HG03342 (cell line): Measurements from ENCODE around the gene HNF4A.

Source experiments
- ATAC-seq: cut with Tn5 transposase; IDR thresholded peaks from one replicate; pipeline ENCODE4 v1.9.1; 2021; ENCODE audit warnings: mild to moderate bottlenecking, moderate library complexity; ENCODE audit not compliant: unreplicated experiment

The HNF4A gene

DNA sequence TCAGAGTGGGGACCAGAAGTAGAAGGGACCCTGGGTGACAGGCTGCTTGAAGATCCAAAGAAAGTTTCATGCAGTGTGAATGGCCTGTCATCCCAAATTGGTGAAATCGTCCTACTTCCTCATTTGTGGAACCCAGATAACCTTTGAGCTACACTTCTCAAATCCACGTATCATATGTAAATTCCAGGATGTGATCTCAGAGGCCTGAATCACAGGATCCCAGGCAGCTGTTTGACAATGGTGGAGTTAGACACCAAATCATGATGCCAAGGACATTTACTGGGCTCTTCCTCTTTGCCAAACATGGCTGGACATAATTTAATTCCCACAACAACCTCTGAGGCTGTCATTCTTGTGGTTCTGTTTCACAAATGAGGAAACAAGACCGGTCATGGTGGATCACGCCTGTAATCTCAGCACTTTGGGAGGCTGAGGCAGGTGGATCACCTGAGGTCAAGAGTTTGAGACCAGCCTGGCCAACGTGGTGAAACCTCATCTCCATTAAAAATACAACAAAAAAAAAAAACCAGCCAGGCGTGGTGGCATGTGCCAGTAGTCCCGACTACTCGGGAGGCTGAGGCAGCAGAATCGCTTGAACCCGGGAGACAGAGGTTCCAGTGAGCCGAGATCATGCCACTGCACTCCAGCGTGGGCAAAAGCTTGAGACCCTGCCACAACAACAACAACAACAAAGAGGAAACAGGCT, 80.3 kb downstream of the HNF4A start:
- ATAC-seq, result no peak

GRCh38 chr20:44436393-44436792, 80.9 kb downstream of the HNF4A start:
- no peak for ATAC-seq

- ATAC-seq, result no peak
These were observed 82.0 kb downstream of the HNF4A start for GRCh38 chr20:44437497-44437896.

DNA sequence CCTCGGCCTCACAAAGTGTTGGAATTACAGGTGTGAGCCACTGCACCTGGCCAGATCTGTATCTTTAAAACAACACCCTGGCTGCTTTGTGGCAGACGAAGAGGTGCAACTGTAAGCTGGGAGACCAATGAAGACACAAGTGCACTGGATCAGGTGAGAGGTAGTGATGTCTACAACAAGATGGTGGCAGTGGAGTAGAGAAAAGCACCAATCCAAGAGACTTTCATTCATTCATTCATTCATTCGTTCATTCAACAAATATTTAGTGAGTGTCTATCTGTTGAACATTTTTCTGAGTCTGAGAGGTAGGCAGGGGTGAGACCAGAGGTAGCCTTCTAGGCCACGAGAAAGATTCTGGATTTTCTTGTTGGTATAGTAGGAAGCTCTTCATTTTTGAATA, 83.3 kb downstream of the HNF4A start:
- ATAC-seq, result no peak

- ATAC-seq, result no peak
These were observed 83.8 kb downstream of the HNF4A start for GRCh38 chr20:44439318-44439717.

GRCh38 chr20:44442298-44443070, 87.0 kb downstream of the HNF4A start:
- ATAC-seq, result no peak

GRCh38 chr20:44445742-44446710, 90.5 kb downstream of the HNF4A start:
- no peak for ATAC-seq

- ATAC-seq, result no peak
These were observed 92.4 kb downstream of the HNF4A start for GRCh38 chr20:44447827-44448419.

GRCh38 chr20:44448753-44449546, 93.5 kb downstream of the HNF4A start:
- ATAC-seq, result no peak

DNA sequence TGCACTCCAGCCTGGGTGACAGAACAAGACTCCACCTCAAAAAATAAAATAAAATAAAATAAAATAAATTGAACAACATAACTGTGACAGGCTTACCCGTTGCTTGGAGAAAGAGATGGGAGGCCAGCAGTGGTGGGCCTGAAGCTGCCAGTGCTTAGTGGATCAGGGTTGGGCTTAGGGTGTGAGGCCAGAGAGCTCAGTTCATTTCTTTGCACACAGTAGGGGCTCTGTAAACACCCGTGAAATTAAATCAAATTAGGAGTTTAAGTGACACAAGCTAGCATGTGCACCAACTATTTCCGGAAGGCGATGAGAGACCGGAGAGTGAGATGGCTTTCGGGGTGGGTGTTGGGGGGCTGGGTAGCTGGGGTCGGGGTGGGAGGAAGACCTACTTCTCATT, 94.4 kb downstream of the HNF4A start:
- ATAC-seq, result no peak

GRCh38 chr20:44450281-44450889, 94.9 kb downstream of the HNF4A start:
- ATAC-seq, result no peak

DNA sequence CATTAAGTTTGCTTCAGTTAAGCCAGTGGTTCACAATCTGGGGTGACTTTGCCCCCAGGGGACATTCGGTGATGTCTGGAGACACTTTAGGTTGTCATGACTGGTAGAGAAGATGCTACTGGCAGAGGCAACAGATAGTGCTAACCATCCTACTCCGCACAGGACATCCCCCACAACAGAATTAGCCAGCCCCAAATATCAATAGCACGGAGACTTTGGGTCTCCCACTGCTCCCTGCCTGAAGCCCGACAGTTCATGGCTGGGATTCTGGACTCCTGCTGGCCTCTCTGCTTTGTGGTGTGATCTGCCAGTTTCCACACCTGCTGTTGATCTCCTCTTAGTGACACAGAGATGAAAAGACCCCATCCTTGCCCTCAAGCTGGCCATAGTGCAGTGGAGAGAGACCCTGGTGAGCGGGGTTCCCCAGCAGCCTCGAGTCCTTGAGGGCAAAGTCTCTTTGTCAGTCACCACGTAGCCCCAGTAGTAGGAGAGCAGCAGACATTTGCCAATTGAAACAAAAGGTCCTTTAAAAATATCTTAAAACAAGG, 95.5 kb downstream of the HNF4A start:
- no peak for ATAC-seq

DNA sequence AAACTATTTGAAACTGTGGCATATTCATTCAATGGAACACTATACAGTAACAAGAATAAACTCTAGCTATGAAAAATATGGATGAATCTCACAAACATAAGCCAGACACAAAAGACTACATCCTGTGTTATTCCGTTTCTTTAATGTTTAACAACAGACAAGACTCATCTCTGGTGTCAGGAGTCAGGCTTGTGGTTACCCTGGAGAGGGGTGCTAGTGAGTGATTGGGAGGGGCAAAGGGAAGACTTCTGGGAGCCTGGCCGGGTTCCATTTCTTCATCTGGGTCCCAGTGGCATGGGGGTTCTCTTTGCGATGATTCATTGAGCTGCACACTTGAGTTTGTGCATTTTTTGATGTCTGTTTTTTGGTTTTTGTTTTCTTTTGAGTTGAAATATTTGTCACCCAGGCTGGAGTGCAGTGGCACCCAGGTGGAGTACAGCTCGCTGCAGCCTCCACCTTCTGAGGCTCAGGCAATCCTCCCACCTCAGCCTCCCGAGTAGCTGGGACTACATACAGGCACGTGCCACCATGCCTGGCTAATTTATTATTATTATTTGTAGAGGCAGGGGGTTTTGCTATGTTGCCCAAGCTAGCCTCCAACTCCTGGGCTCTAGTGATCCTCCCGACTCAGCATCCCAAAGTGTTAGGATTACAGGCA, 98.9 kb downstream of the HNF4A start:
- ATAC-seq, result no peak

DNA sequence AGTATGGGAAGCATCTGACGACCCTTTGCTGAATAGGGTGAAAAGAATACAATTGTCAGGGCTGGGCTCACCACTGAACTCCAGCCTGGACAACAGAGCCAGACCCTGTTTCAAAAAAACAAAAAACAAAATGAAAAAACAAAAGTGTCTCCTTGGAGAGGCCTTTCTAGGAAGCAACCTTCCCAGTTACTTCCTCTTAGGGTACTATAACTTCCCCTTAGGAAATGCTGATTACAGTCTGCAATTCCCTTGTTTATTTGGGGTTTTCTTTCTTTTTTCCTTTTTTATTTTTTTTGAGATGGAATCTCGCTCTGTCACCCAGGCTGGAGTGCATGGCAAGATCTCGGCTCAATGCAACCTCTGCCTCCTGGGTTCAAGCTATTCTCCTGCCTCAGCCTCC, 99.6 kb downstream of the HNF4A start:
- ATAC-seq, result no peak

DNA sequence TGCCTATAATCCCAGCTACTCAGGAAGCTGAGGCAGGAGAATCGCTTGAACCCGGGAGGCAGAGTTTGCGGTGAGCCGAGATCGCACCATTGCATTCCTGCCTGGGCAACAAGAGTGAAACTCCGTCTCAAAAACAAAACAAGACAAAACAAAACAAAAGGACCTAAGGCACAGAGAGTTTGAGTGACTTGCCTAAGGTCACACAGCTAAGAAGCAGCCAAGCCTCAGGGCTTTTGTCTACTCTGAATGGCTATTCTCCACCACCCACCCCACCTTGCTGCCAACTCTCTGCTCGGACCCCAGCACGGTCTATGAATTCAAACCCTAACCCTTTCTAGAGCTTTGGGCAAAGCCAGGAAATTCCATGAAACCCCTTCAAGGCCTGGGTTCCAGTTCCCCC, 101.1 kb downstream of the HNF4A start:
- ATAC-seq, result no peak

GRCh38 chr20:44457016-44457415, 101.5 kb downstream of the HNF4A start:
- ATAC-seq, result no peak

DNA sequence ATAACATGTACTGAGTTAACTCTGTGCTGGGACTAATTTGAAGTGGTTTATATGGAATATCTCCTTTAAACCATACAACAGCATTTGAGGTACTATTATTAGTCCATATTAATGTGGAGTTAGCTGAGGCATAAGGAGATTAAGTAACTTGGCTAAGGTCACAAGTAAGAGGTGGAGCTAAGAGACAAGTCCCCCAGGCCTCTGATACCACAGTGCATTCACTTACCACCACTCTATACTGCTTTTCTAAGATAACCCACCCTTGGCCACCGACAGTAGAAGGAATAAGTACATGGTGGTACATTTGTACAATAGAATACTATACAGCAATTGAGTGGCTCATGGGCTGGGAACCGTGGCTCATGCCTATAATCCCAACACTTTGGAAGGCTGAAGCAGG, 103.8 kb downstream of the HNF4A start:
- no peak for ATAC-seq

- no peak for ATAC-seq
These were observed 105.3 kb downstream of the HNF4A start for GRCh38 chr20:44460795-44461141.
